ENCODE data around the gene ZFYVE1.
"Not testable (repeated sequence)": the region's sequence is repeated elsewhere in the genome, so short reads cannot be mapped to it uniquely, and the experiment has no call there.

DNA sequence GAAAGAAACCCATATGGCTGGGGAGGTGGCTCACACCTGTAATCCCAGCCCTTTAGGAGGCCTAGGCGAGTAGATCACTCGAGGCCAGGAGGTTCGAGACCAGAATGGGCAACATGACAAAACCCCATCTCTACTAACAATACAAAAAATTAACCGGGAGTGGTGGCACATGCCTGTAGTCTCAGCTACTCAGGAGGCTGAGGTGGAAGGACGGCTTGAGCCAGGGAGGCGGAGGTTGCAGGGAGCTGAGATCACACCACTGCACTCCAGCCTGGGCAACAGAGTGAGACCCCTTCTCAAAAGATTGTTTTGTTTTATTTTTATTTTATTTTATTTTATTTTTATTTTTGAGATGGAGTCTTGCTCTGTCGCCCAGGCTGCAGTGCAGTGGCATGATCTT, 15.7 kb downstream of the ZFYVE1 start:
- TF ChIP-seq, protein P1, sequence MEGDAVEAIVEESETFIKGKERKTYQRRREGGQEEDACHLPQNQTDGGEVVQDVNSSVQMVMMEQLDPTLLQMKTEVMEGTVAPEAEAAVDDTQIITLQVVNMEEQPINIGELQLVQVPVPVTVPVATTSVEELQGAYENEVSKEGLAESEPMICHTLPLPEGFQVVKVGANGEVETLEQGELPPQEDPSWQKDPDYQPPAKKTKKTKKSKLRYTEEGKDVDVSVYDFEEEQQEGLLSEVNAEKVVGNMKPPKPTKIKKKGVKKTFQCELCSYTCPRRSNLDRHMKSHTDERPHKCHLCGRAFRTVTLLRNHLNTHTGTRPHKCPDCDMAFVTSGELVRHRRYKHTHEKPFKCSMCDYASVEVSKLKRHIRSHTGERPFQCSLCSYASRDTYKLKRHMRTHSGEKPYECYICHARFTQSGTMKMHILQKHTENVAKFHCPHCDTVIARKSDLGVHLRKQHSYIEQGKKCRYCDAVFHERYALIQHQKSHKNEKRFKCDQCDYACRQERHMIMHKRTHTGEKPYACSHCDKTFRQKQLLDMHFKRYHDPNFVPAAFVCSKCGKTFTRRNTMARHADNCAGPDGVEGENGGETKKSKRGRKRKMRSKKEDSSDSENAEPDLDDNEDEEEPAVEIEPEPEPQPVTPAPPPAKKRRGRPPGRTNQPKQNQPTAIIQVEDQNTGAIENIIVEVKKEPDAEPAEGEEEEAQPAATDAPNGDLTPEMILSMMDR (IDR thresholded peaks at IDR 0.05) = not testable (repeated sequence)
- not testable (repeated sequence) for TF ChIP-seq POLR2A (IDR thresholded peaks at IDR 0.05)
